WTC11 (cell line): Measurements from ENCODE around the gene GIMAP8.

Experiments used
- TF ChIP-seq, protein P1 (sequence below): sonication (generic); formaldehyde crosslinking; IDR thresholded peaks from 2 replicates; pipeline ENCODE4 v1.8.0; 2022; ENCODE audit warnings: mild to moderate bottlenecking, missing genetic modification reagents
- TF ChIP-seq, protein P2 (sequence below): fragments of 200-600 bp; IDR thresholded peaks from 2 replicates; pipeline ENCODE4 v1.8.0; 2022; ENCODE audit warnings: antibody characterized with exemption
- TF ChIP-seq, protein P3 (sequence below): sonication (generic); formaldehyde crosslinking; IDR thresholded peaks from 2 replicates; pipeline ENCODE4 v1.8.0; 2022; ENCODE audit warnings: mild to moderate bottlenecking, missing genetic modification reagents

- TF ChIP-seq, protein P1, sequence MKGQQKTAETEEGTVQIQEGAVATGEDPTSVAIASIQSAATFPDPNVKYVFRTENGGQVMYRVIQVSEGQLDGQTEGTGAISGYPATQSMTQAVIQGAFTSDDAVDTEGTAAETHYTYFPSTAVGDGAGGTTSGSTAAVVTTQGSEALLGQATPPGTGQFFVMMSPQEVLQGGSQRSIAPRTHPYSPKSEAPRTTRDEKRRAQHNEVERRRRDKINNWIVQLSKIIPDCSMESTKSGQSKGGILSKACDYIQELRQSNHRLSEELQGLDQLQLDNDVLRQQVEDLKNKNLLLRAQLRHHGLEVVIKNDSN (CRISPR knock-in tag) = no peak
- TF ChIP-seq, protein P2, sequence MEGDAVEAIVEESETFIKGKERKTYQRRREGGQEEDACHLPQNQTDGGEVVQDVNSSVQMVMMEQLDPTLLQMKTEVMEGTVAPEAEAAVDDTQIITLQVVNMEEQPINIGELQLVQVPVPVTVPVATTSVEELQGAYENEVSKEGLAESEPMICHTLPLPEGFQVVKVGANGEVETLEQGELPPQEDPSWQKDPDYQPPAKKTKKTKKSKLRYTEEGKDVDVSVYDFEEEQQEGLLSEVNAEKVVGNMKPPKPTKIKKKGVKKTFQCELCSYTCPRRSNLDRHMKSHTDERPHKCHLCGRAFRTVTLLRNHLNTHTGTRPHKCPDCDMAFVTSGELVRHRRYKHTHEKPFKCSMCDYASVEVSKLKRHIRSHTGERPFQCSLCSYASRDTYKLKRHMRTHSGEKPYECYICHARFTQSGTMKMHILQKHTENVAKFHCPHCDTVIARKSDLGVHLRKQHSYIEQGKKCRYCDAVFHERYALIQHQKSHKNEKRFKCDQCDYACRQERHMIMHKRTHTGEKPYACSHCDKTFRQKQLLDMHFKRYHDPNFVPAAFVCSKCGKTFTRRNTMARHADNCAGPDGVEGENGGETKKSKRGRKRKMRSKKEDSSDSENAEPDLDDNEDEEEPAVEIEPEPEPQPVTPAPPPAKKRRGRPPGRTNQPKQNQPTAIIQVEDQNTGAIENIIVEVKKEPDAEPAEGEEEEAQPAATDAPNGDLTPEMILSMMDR = no peak
- TF ChIP-seq, protein P3, sequence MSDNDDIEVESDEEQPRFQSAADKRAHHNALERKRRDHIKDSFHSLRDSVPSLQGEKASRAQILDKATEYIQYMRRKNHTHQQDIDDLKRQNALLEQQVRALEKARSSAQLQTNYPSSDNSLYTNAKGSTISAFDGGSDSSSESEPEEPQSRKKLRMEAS = no peak
These were observed 14.5 kb downstream of the GIMAP8 start for GRCh38 chr7:150464962-150465361.
